Liver (tissue), 9 donors: ENCODE results near the gene RWDD4. TPM values are rescaled to one million over a fixed set of nuclear protein-coding genes. Genes with fewer than 3 reads are reported as not detected.

Source experiments
- DNase-seq: peaks from one replicate; pipeline ENCODE4 v3.0.0-alpha.2; 2017; ENCODE audit warnings: low spot score
- H3K27ac ChIP-seq, 2 donors: one replicate each; pipeline ENCODE4 v1.7.0; 2013; ENCODE audit warnings: inconsistent platforms in 2 of 2, low read length in 2 of 2, control low read depth in 1 of 2, low read depth in 1 of 2, mild to moderate bottlenecking in 1 of 2
- H3K27me3 ChIP-seq, 4 donors: one replicate each; pipeline versions ENCODE4 v1.6.1 to v1.7.0; 2013; ENCODE audit warnings: low read length in 3 of 4, inconsistent platforms in 1 of 4, mild to moderate bottlenecking in 1 of 4, moderate library complexity in 1 of 4; ENCODE audit not compliant: control insufficient read depth in 4 of 4, insufficient read depth in 4 of 4
- H3K36me3 ChIP-seq, 4 donors: one replicate each; pipeline versions ENCODE4 v1.6.1 to v1.7.0; 2013; ENCODE audit warnings: low read length in 3 of 4, mild to moderate bottlenecking in 3 of 4, low read depth in 1 of 4, moderate library complexity in 1 of 4; ENCODE audit not compliant: control insufficient read depth in 4 of 4, insufficient read depth in 3 of 4
- H3K4me1 ChIP-seq, 4 donors: one replicate each; pipeline versions ENCODE4 v1.6.1 to v1.7.0; 2013; ENCODE audit warnings: low read length in 3 of 4, mild to moderate bottlenecking in 3 of 4, moderate library complexity in 1 of 4; ENCODE audit not compliant: control insufficient read depth in 4 of 4, insufficient read depth in 4 of 4
- H3K4me3 ChIP-seq, 3 donors: one replicate each; pipeline versions ENCODE4 v1.6.1 to v1.7.0; 2013; ENCODE audit warnings: low read length in 3 of 3, control low read depth in 1 of 3, low read depth in 1 of 3, mild to moderate bottlenecking in 1 of 3
- H3K9ac ChIP-seq, 2 donors: one replicate each; pipeline ENCODE4 v1.7.0; 2013; ENCODE audit warnings: low read length in 2 of 2, mild to moderate bottlenecking in 2 of 2, moderate library complexity in 2 of 2, control low read depth in 1 of 2, low read depth in 1 of 2
- H3K9me3 ChIP-seq, 4 donors: one replicate each; pipeline versions ENCODE4 v1.6.1 to v1.7.0; 2013; ENCODE audit warnings: low read length in 3 of 4; ENCODE audit not compliant: control insufficient read depth in 4 of 4
- EGR1 ChIP-seq, 2 donors: IDR thresholded peaks; 2 replicates each; pipeline ENCODE4 v1.6.1; 2016 to 2018; ENCODE audit warnings: antibody characterized with exemption in 2 of 2, low read depth in 2 of 2
- FOXA1 ChIP-seq: IDR thresholded peaks from 2 replicates; pipeline ENCODE4 v1.6.1; 2016; ENCODE audit warnings: antibody characterized with exemption
- GABPA ChIP-seq, 2 donors: IDR thresholded peaks in 1 of 2; conservative IDR thresholded peaks in 1 of 2; 2 replicates each; pipeline ENCODE4 v1.6.1; 2016; ENCODE audit warnings: antibody characterized with exemption in 2 of 2, mild to moderate bottlenecking in 1 of 2, moderate library complexity in 1 of 2
- HNF4G ChIP-seq: IDR thresholded peaks from 2 replicates; pipeline ENCODE4 v1.6.1; 2016; ENCODE audit warnings: antibody characterized with exemption
- NR2F2 ChIP-seq: IDR thresholded peaks from 2 replicates; pipeline ENCODE4 v1.6.1; 2016; ENCODE audit warnings: antibody characterized with exemption
- RAD21 ChIP-seq, 2 donors: IDR thresholded peaks; 2 replicates each; pipeline ENCODE4 v1.6.1; 2016; ENCODE audit warnings: antibody characterized with exemption in 2 of 2, mild to moderate bottlenecking in 2 of 2
- RXRA ChIP-seq, 2 donors: IDR thresholded peaks; 2 replicates each; pipeline ENCODE4 v1.6.1; 2017 to 2018; ENCODE audit warnings: antibody characterized with exemption in 2 of 2, mild to moderate bottlenecking in 1 of 2
- TAF1 ChIP-seq: conservative IDR thresholded peaks from 2 replicates; pipeline ENCODE4 v1.6.1; 2016; ENCODE audit warnings: antibody characterized with exemption, mild to moderate bottlenecking
- YY1 ChIP-seq: IDR thresholded peaks from 2 replicates; pipeline ENCODE4 v1.6.1; 2016; ENCODE audit warnings: antibody characterized with exemption, mild to moderate bottlenecking
- WGBS: extraction: QIAGEN DNeasy Blood & Tissue Kit; methylation state at CpG from one replicate; pipeline ENCODE4 v1.1.7; 2013; 5-methylcytosine and 5-hydroxymethylcytosine counted together
- polyA plus RNA-seq, 2 donors: library from polyadenylated mRNA; stranded (reverse) in 1 of 2; unstranded in 1 of 2; fragments of 200-250 nt in 1 of 2; fragments of >200 nt in 1 of 2; fragmentation: Nextera tagmentation in 1 of 2; extraction: Ambion mirVana in 1 of 2; gene quantifications; one replicate each; pipeline versions ENCODE4 v1.2.1 to v1.2.3, GENCODE V29; 2013 to 2015
- total RNA-seq, 2 donors: library from RNA; depleted of rRNA; stranded (reverse); fragments of >200 nt; gene quantifications; one replicate each; pipeline ENCODE4 v1.2.3, GENCODE V29; 2014
- TF ChIP-seq, protein P1 (sequence below): IDR thresholded peaks from 2 replicates; pipeline ENCODE4 v1.6.1; 2016; ENCODE audit warnings: antibody characterized with exemption
- TF ChIP-seq, protein P2 (sequence below): IDR thresholded peaks from 2 replicates; pipeline ENCODE4 v1.6.1; 2016; ENCODE audit warnings: antibody characterized with exemption, mild to moderate bottlenecking
- TF ChIP-seq, protein P3 (sequence below): IDR thresholded peaks from 2 replicates; pipeline ENCODE4 v1.6.1; 2016; ENCODE audit warnings: antibody characterized with exemption
- TF ChIP-seq, protein P4 (sequence below): IDR thresholded peaks from 2 replicates; pipeline ENCODE4 v1.6.1; 2016; ENCODE audit warnings: antibody characterized with exemption
- TF ChIP-seq, protein P5 (sequence below): fragments of 150-350 bp; IDR thresholded peaks from 2 replicates; pipeline ENCODE4 v1.5.1; 2017; ENCODE audit warnings: improper control_type of control experiment, low read depth, low read length; ENCODE audit not compliant: missing input control
- donor health status: healthy.
- donor health status: healthy.
- donor health status: healthy.
- donor health status: healthy.
- donor health status: healthy.

The RWDD4 gene
- total and polyA plus RNA-seq, 4 donors, result 6.5 to 17.9 (median 8.9) TPM

DNA sequence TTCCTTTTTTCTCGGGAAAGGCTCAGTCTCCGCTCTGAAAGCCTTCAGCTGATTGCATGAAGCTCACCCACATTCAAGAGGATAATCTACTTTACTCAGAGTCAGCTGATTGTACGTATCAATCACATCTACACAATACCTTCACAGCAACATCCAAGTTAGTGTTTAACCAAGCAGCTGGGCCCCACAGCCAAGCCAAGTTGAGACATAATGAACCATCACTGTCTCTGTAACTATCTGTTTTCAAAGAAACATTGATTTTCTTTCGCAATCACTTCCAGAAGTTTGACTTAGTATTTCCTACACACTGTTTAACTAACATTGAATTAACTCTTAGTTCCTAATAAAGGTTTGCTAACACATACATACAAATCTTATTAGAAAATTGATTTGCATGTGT, 40.3 kb downstream of the RWDD4 start (continued):
- TF ChIP-seq TAF1, result peak; percentile 93

DNA sequence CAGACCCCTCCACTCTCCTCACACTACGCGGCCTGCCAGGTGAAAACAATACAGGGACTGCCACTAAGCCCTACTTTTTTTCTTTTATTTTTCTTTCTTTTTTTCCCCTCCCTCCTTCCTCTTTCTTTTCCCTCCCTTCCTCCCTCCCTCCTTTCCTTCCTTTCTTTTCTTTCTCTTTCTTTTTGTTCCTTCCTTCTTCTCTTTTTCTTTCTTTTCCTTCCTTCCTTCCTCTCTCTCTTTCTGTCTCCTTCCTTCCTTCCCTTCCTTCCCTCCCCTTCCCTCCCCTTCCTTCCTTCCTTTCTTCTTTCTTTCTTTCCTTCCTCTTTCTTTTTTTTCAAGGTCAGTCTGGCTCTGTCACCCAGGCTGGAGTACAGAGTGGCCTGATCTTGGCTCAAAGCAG, 41.9 kb downstream of the RWDD4 start:
- Histone ChIP-seq H3K36me3 (no peaks in the 10 kb centered on the region), H3K4me1 (peaks cover 2 to 31% (median 25%) of the 10 kb centered on the region in 4 donors), H3K4me3 (peak overlapping the region in 1 of 3 donors; percentile 0), H3K9ac (no peak overlapping the region), H3K27ac (no peak overlapping the region), H3K9me3 (no peaks in the 10 kb centered on the region), H3K27me3 (no peaks in the 10 kb centered on the region)
- DNase-seq, result no peak
- TF ChIP-seq, protein P1, sequence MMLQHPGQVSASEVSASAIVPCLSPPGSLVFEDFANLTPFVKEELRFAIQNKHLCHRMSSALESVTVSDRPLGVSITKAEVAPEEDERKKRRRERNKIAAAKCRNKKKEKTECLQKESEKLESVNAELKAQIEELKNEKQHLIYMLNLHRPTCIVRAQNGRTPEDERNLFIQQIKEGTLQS, result no peak
- TF ChIP-seq NR2F2 (no peak), RXRA (IDR thresholded peaks at IDR 0.05) (no peak), HNF4G (no peak), YY1 (no peak), EGR1 (IDR thresholded peaks at IDR 0.05; ENCODE audit: low read depth in 2 of 2) (no peak), RAD21 (IDR thresholded peaks at IDR 0.05) (no peak), FOXA1 (no peak), TAF1 (no peak), GABPA (IDR thresholded peaks at IDR 0.05 in 1 of 2, conservative IDR thresholded peaks at IDR 0.05 in 1 of 2) (no peak)
- TF ChIP-seq, protein P2, sequence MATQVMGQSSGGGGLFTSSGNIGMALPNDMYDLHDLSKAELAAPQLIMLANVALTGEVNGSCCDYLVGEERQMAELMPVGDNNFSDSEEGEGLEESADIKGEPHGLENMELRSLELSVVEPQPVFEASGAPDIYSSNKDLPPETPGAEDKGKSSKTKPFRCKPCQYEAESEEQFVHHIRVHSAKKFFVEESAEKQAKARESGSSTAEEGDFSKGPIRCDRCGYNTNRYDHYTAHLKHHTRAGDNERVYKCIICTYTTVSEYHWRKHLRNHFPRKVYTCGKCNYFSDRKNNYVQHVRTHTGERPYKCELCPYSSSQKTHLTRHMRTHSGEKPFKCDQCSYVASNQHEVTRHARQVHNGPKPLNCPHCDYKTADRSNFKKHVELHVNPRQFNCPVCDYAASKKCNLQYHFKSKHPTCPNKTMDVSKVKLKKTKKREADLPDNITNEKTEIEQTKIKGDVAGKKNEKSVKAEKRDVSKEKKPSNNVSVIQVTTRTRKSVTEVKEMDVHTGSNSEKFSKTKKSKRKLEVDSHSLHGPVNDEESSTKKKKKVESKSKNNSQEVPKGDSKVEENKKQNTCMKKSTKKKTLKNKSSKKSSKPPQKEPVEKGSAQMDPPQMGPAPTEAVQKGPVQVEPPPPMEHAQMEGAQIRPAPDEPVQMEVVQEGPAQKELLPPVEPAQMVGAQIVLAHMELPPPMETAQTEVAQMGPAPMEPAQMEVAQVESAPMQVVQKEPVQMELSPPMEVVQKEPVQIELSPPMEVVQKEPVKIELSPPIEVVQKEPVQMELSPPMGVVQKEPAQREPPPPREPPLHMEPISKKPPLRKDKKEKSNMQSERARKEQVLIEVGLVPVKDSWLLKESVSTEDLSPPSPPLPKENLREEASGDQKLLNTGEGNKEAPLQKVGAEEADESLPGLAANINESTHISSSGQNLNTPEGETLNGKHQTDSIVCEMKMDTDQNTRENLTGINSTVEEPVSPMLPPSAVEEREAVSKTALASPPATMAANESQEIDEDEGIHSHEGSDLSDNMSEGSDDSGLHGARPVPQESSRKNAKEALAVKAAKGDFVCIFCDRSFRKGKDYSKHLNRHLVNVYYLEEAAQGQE, result no peak
- TF ChIP-seq, protein P3, sequence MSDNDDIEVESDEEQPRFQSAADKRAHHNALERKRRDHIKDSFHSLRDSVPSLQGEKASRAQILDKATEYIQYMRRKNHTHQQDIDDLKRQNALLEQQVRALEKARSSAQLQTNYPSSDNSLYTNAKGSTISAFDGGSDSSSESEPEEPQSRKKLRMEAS, result no peak
- TF ChIP-seq, protein P4, sequence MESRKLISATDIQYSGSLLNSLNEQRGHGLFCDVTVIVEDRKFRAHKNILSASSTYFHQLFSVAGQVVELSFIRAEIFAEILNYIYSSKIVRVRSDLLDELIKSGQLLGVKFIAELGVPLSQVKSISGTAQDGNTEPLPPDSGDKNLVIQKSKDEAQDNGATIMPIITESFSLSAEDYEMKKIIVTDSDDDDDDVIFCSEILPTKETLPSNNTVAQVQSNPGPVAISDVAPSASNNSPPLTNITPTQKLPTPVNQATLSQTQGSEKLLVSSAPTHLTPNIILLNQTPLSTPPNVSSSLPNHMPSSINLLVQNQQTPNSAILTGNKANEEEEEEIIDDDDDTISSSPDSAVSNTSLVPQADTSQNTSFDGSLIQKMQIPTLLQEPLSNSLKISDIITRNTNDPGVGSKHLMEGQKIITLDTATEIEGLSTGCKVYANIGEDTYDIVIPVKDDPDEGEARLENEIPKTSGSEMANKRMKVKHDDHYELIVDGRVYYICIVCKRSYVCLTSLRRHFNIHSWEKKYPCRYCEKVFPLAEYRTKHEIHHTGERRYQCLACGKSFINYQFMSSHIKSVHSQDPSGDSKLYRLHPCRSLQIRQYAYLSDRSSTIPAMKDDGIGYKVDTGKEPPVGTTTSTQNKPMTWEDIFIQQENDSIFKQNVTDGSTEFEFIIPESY, result no peak
- WGBS, result 98% methylated on average over 2 of the region's 2 CpGs

DNA sequence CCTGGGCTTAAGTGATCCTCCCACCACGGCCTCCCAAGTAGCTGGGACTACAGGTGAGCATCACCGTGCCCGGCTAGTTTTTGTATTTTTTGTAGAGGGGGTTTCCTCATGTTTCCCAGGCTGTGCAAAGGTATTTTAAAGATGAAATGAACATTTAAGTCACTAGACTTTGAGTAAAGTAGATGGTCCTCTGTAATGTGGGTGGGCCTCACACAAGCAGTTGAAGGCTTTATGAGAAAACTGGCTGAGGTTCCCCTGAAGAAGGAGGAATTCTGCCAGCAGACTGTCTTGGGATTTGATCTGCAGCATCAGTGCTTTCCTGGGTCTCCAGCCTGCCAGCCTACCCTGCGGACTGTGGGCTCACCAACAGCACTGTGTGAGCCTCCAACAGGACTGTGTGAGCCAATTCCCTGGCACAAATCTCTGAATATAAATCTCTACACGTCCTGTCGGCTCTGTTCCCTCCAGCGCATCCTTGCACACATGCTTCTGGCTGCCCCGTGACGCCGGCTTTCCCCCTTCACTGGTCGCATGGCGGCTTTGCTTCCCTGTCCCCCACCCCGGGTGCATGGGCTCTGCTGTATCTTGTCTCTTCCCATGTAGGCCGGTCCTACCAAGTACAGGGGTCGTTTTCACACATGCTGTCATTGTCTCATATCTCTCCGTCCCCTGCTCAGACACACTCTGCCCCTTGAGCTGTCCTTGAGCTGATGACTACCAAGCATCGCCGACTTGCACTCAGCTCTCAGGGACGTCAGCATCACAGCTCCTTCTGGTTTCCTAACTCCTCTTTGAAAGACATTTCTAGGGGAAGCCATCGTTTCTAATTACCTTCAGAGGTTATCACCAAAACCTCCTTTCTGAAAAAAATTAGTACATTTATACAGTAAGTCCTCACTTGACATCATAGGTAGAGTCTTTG, 46.4 kb downstream of the RWDD4 start:
- WGBS, result 94% methylated on average over 20 of the region's 20 CpGs
- Histone ChIP-seq H3K9ac (no peak overlapping the region), H3K4me3 (no peak overlapping the region), H3K27me3 (no peaks in the 10 kb centered on the region), H3K27ac (no peak overlapping the region), H3K36me3 (no peaks in the 10 kb centered on the region), H3K9me3 (no peaks in the 10 kb centered on the region), H3K4me1 (peaks cover 0 to 2% (median under 1%) of the 10 kb centered on the region in 4 donors)
- TF ChIP-seq, protein P4, result no peak
- TF ChIP-seq GABPA (IDR thresholded peaks at IDR 0.05 in 1 of 2, conservative IDR thresholded peaks at IDR 0.05 in 1 of 2), result no peak
- TF ChIP-seq, protein P5, sequence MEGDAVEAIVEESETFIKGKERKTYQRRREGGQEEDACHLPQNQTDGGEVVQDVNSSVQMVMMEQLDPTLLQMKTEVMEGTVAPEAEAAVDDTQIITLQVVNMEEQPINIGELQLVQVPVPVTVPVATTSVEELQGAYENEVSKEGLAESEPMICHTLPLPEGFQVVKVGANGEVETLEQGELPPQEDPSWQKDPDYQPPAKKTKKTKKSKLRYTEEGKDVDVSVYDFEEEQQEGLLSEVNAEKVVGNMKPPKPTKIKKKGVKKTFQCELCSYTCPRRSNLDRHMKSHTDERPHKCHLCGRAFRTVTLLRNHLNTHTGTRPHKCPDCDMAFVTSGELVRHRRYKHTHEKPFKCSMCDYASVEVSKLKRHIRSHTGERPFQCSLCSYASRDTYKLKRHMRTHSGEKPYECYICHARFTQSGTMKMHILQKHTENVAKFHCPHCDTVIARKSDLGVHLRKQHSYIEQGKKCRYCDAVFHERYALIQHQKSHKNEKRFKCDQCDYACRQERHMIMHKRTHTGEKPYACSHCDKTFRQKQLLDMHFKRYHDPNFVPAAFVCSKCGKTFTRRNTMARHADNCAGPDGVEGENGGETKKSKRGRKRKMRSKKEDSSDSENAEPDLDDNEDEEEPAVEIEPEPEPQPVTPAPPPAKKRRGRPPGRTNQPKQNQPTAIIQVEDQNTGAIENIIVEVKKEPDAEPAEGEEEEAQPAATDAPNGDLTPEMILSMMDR, result no peak
- no peak for TF ChIP-seq FOXA1
- DNase-seq, result no peak
